DMS153 treated with DMSO at 0.1 percent for 48 hours (cell line): Measurements from ENCODE around the gene GUCY2D.
"Not testable (repeated sequence)": the region's sequence is repeated elsewhere in the genome, so short reads cannot be mapped to it uniquely, and the experiment has no call there.

ENCODE experiments used
- DNase-seq: peaks from one replicate; lab custom pipeline; 2025; ENCODE audit not compliant: unreplicated experiment; lab: John Stamatoyannopoulos, UW

Gene GUCY2D

DNA sequence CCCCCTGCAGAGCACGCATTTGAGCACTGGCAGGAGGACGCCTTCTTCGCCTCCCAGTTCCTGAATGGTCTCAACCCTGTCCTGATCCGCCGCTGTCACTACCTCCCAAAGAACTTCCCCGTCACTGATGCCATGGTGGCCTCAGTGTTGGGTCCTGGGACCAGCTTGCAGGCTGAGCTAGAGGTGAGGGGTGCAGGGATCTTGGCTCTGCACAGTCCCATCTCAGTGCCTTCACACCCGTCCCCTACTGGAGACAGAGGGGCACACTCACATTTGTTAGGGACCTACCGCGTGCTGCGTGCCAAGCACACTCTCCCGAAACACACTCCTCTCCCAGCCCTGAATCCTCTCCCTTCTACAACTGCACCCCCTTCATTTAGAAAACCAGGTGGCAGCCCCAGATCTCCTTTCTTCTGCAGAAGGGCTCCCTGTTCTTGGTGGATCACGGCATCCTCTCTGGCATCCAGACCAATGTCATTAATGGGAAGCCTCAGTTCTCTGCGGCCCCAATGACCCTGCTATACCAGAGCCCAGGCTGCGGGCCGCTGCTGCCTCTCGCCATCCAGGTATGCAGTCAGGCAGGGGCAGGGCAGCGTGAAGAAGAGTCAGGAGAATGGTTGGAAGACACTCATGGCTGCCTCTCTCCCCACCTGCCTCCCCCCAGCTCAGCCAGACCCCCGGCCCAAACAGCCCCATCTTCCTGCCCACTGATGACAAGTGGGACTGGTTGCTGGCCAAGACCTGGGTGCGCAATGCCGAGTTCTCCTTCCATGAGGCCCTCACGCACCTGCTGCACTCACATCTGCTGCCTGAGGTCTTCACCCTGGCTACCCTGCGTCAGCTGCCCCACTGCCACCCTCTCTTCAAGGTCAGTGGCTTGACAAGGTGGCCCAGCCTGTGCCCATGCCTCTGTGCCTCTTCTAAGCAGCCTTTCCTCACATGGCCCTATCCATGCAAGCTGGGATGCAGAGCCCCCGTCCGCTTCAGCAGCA, 42.7 kb downstream of the GUCY2D start:
- no peak for DNase-seq

GRCh38 chr17:8046306-8046928, 44.0 kb downstream of the GUCY2D start:
- no peak for DNase-seq

GRCh38 chr17:8046929-8047768, 44.7 kb downstream of the GUCY2D start:
- no peak for DNase-seq

DNA sequence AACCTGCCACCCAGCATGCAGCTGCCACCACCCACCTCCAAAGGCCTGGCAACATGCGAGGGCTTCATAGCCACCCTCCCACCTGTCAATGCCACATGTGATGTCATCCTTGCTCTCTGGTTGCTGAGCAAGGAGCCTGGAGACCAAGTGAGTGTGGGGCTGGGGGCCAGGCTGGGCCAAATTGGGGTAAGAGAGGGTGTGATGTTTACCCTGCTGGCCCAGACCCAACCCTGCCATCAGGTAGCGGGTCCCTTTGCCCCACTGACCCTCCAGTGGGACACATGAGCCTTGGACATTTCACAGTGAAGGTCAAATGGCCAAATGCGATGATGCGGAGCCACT, 45.3 kb downstream of the GUCY2D start:
- no peak for DNase-seq

DNA sequence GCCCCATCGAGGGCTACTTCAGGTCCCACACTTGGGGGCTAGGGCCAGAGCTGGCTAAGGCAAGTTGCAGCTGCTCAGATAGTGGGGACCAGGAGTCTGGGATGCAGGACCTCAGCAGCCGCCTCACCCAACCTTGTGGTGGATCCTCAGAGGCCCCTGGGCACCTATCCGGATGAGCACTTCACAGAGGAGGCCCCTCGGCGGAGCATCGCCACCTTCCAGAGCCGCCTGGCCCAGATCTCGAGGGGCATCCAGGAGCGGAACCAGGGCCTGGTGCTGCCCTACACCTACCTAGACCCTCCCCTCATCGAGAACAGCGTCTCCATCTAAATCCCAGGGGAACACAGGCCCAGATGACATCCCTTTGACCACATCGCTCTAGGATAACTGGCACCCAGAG, 45.8 kb downstream of the GUCY2D start:
- no peak for DNase-seq

- DNase-seq, result no peak
These were observed 46.3 kb downstream of the GUCY2D start for GRCh38 chr17:8048736-8049135.

DNA sequence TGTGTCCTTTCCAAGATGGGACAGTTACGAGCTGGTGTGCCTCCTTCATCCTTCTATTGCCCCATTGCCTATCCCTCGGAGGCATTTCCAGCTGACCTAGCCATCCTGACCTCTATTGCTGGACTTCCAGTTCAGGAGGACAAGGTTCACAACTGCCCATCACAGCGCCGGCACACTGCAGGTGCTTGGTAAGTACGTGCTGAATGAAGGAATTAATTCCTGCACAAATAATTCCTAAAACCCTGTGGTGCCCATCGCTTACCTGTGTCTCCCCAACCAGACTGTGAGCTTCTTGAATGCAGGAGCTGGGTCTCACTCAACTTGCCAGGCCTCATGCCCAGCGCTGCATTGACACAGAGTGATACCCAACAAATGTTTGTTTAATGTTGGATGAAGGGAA, 49.4 kb downstream of the GUCY2D start:
- no peak for DNase-seq

GRCh38 chr17:8052256-8053252, 50.1 kb downstream of the GUCY2D start:
- no peak for DNase-seq

DNA sequence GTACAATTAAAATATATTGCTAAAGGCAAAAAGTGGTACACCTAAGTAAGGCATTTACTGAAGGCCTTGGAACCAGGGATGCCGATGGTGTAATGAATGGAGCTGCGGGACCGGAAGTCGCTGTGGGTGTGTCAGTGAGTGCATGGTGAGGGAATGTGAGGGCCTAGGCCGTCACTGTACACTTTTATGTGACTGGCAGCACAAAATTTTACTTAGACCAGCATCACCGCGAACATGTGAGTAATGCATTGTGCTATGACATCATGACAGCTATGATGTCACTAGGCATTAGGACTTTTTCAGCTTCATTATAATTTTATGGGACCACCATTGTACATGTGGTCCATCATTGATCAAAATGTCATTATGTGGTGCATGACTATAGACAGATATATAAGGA, 51.2 kb downstream of the GUCY2D start:
- no peak for DNase-seq

- DNase-seq, result no peak
These were observed 53.4 kb downstream of the GUCY2D start for GRCh38 chr17:8055851-8056231.

GRCh38 chr17:8056232-8056975, 54.0 kb downstream of the GUCY2D start:
- no peak for DNase-seq

DNA sequence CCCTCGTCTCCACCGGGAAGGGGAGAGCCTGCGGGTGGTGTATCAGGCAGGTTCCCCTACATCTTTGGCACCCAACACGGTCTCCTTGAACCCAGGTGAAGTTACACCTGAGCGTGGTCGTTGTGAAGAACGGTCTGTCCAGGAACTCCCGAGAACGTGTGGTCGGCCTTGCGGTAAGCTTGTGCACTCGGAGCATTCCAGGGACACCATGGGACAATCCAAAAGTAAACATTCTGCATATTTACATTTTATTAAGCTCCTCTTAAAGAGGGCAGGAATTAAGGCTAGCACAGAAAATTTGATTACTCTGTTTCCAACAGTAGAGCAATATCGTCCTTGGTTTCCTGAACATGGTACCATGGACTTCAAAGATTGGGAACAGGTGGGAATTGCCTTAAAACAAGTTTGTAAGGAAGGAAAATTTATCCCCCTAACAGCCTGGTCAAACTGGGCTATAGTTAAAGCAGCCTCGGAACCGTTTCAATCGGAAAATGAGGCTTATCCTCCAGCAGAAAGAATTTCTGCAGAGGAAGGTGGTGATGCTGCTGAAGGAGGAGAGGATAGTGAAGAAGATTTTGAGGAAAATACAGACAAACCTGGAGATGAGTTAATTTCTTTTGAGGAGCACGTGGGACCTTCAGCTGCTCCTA, 54.7 kb downstream of the GUCY2D start:
- no peak for DNase-seq

- peak; percentile 29 for DNase-seq
These were observed 55.3 kb downstream of the GUCY2D start for GRCh38 chr17:8057691-8058114.

DNA sequence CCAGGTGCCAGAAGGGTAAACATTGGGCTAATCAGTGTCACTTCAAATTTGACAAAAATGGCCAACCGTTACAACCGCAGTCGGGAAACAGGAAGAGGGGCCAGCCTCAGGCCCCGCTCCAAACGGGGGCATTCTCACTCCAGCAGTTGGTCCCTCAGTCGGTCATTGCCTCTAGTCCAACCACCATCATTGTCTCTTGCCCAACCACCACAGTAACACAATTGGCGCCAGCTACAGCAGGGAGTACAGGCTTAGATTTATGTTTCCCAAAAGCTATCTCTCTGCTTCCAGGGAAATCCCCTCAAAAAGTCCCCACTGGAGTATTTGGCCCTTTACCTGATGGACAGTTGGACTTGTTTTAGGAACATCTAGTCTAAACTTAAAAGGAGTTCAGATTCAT, 56.7 kb downstream of the GUCY2D start:
- no peak for DNase-seq

GRCh38 chr17:8060274-8060673, 57.9 kb downstream of the GUCY2D start:
- peak; percentile 10 for DNase-seq

GRCh38 chr17:8061851-8062250, 59.4 kb downstream of the GUCY2D start:
- not testable (repeated sequence) for DNase-seq

GRCh38 chr17:8062435-8062806, 60.0 kb downstream of the GUCY2D start:
- no peak for DNase-seq

DNA sequence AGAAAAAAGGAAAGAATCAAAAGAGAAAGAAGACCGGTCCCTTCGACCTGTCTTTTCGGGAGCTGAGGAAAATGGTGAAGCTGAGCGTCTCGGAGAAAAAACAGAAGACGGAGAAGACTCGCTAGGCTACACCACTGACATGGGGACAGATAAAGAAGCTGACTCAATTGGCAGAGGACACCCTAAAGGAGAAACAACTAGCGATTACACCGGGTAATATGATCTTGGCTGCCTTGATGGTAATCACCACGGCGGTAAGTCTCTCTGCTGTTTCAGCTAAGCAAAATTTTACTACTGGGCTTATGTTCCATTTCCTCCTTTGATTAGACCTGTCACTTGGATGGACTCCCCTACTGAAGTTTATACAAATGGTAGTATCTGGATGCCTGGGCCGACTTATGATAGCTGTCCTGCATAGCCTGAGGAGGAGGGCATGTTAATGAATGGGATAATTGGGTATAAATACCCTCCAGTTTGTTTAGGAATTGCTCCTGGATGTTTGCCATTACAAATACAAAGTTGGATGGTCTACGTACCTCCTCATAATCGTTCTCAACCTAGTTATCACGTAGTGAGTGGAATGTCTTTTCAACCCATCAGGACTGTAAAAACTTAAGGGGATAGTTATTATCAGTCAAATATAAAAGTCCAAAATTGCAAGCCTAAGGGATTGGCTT, 60.5 kb downstream of the GUCY2D start:
- no peak for DNase-seq
